ENCODE results near the gene ADIG. TPM values are rescaled to one million over a fixed set of nuclear protein-coding genes. Genes with fewer than 3 reads are reported as not detected.

Gene ADIG
- total and polyA plus RNA-seq, 12 donors, result 0.32 TPM; not detected in 11

GRCh38 chr20:38617830-38618196 lies 36.8 kb downstream of the ADIG start:
- TF ChIP-seq CTCF (IDR thresholded peaks at IDR 0.05), result no peak
- Histone ChIP-seq H3K36me3 (no peaks in the 10 kb centered on the region), H3K4me3 (no peak overlapping the region), H3K27me3 (peaks cover 0 to 58% (median 36%) of the 10 kb centered on the region in 7 donors), H3K9me3 (no peaks in the 10 kb centered on the region), H3K27ac (no peak overlapping the region), H3K4me1 (no peaks in the 10 kb centered on the region)
- intact Hi-C loops (cut with DNase I), result no loop called here
- no peak for DNase-seq
- WGBS, 2 donors, result 89 to 90% methylated on average over 4 of the region's 4 CpGs
- ATAC-seq, result no peak

GRCh38 chr20:38620441-38620840 lies 39.4 kb downstream of the ADIG start:
- no peak for TF ChIP-seq CTCF (IDR thresholded peaks at IDR 0.05)
- WGBS, 2 donors, result 55 to 57% methylated on average over 9 of the region's 9 CpGs
- Histone ChIP-seq H3K36me3 (no peaks in the 10 kb centered on the region), H3K27me3 (peaks cover 0 to 44% (median 31%) of the 10 kb centered on the region in 7 donors), H3K9me3 (peaks cover 0 to 10% (median 0%) of the 10 kb centered on the region in 11 donors), H3K27ac (no peak overlapping the region), H3K4me3 (no peak overlapping the region), H3K4me1 (no peaks in the 10 kb centered on the region)
- intact Hi-C loops (cut with DNase I), result no loop called here
- DNase-seq (no peak), ATAC-seq (no peak)

- Histone ChIP-seq H3K4me3 (no peak overlapping the region), H3K27ac (no peak overlapping the region), H3K4me1 (no peaks in the 10 kb centered on the region), H3K27me3 (peaks cover 0 to 20% (median 18%) of the 10 kb centered on the region in 7 donors), H3K36me3 (no peaks in the 10 kb centered on the region), H3K9me3 (peaks cover 0 to 10% (median 0%) of the 10 kb centered on the region in 11 donors)
- DNase-seq (no peak), ATAC-seq (no peak)
- intact Hi-C loops (cut with DNase I), result no loop called here
- no peak for TF ChIP-seq CTCF (IDR thresholded peaks at IDR 0.05)
- WGBS, 2 donors, result 48 to 55% methylated on average over 4 of the region's 4 CpGs
Observed at GRCh38 chr20:38623061-38623460, 42.1 kb downstream of the ADIG start.

- peaks cover 0 to 20% (median 16%) of the 10 kb centered on the region in 7 donors for H3K27me3 ChIP-seq
- WGBS, 2 donors, result 48 to 88% methylated on average over 2 of the region's 2 CpGs
- no peak for TF ChIP-seq CTCF (IDR thresholded peaks at IDR 0.05)
- H3K4me1 ChIP-seq, result no peaks in the 10 kb centered on the region
- no peak overlapping the region for H3K4me3 ChIP-seq
- no peaks in the 10 kb centered on the region for H3K36me3 ChIP-seq
- H3K9me3 ChIP-seq, result peaks cover 0 to 10% (median 0%) of the 10 kb centered on the region in 11 donors
- intact Hi-C loops (cut with DNase I), result no loop called here
- DNase-seq (no peak), ATAC-seq (no peak)
- H3K27ac ChIP-seq, result no peak overlapping the region
Observed at GRCh38 chr20:38624084-38624483, 43.1 kb downstream of the ADIG start.
